ENCODE measurements around the gene QRICH2.

QRICH2 gene

DNA sequence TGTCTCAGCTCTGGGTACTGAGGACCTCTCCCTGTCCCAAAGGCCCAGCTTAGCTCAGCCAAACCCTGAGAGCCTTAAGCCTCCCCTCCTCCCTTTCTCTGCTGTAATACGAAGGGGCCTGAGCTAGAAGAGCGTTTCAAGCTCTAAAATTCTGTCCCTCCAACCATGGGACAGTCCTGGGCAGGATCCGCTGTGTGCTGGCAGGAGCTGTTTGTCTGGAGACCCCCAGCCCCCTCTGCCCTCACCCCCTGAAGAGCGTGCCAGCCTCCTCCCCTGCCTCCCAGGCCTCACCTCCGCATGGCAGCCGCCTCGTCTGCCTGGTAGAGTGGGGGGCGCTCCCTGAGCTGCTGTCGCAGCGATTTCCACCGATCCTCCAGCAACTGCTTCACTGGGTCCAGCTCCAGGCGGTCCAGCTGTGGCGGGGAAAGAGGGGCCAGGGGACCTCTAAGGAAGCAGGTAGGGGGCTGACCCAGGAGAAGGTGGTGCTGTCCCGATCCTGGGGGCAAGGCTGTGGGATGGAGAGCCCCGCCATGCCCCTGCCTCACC lies 28.3 kb downstream of the QRICH2 start:
- Histone ChIP-seq H3K36me3 (peaks cover 0 to 8% (median 0%) of the 10 kb centered on the region in 3 donors), H3K27me3 (no peaks in the 10 kb centered on the region), H3K9me3 (no peaks in the 10 kb centered on the region), H3K4me1 (peaks cover 0 to 5% (median 0%) of the 10 kb centered on the region in 4 donors), H3K4me3 (no peak overlapping the region), H3K27ac (no peak overlapping the region)
- intact Hi-C loops (cut with DNase I; ENCODE audit: low total_unique reads): loop anchor here (2.0 to 10.0 kb wide), 2 partner anchors 159 to 375 kb away; partner anchors contain the start of gene MRPL38
- TF ChIP-seq, protein P1, sequence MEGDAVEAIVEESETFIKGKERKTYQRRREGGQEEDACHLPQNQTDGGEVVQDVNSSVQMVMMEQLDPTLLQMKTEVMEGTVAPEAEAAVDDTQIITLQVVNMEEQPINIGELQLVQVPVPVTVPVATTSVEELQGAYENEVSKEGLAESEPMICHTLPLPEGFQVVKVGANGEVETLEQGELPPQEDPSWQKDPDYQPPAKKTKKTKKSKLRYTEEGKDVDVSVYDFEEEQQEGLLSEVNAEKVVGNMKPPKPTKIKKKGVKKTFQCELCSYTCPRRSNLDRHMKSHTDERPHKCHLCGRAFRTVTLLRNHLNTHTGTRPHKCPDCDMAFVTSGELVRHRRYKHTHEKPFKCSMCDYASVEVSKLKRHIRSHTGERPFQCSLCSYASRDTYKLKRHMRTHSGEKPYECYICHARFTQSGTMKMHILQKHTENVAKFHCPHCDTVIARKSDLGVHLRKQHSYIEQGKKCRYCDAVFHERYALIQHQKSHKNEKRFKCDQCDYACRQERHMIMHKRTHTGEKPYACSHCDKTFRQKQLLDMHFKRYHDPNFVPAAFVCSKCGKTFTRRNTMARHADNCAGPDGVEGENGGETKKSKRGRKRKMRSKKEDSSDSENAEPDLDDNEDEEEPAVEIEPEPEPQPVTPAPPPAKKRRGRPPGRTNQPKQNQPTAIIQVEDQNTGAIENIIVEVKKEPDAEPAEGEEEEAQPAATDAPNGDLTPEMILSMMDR (IDR thresholded peaks at IDR 0.05): no peak
- DNase-seq: no peak

DNA sequence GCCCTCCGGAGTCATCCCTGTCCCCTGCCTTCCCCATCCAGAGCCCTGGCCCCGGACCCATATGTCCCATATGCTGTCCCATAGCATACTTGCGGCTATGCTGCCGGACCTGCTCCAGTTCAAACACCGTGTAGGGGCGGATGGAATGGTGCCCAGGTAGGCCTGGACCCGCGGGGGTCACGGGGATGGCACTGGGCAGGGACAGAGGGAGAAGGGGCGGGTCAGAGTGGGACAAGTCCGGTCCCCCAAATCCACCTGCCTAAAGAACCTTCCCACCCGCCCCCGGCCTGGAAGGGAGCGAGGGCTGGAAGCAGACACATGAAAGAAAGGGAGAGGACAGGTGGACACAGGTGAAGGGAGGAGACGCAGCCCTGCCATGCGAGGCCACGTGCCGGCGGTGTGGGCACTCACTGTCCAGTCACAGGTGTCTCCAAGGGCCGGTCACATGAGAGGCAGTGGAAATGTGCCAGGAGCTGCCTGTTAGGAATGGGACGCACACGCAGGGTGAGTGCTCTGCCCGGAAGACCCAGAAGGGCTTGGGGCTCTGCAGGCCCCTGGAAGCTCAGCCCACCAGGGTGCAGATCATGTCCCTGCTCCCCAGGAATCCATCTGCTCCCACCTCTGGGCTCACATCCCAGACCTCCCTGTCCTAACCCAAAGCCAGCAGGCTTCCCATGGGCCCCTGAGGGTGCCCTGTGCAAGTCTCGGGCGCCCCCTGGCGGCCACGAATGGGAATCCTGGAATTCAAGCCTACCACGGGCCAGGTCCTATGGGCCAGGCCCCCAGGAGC lies 28.9 kb downstream of the QRICH2 start:
- Histone ChIP-seq H3K4me1 (peaks cover 0 to 5% (median 0%) of the 10 kb centered on the region in 4 donors), H3K36me3 (peaks cover 0 to 8% (median 0%) of the 10 kb centered on the region in 3 donors), H3K27me3 (no peaks in the 10 kb centered on the region), H3K27ac (no peak overlapping the region), H3K9me3 (no peaks in the 10 kb centered on the region), H3K4me3 (no peak overlapping the region)
- DNase-seq: peak; percentile 86 to 89
- intact Hi-C loops (cut with DNase I; ENCODE audit: low total_unique reads): loop anchor here (10.0 kb wide), 1 partner anchor 374 kb away; the partner anchor contains the start of gene MRPL38
- TF ChIP-seq, protein P1 (IDR thresholded peaks at IDR 0.05): peak; percentile 95 to 97

DNA sequence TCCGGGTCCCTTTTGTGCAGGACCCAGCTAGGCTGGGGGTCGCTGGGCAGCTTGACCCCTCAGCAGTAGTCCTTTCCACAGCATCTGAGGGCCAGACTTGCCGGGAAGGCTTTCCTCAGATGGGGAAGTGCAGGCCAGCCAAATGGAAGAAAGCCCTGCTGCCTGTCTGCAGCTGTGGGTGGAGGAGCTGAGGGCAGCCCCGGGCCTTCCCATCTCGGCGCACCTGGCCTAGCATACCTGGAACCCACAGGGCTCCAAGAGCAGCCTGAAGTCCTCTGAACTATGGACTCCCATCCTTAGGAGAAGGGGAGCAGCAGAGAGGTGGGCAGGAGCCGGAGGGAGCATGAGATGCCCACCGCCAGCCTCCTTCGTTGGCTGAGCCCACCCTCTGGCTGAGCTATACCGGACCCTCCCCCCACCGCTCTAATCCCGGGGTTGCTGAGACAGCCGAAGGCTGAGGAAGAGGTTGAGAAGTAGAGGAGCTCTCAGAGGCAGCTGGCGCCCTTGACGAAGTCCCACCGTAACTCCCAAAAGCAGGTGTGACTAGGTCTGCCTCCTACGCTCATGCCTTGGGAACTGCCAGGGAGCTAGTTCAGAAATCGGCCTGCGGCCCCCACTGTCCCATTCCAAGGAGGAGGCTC lies 29.7 kb downstream of the QRICH2 start:
- H3K4me3 ChIP-seq: no peak overlapping the region
- intact Hi-C loops (cut with DNase I; ENCODE audit: low total_unique reads): loop anchor here (10.0 kb wide), 1 partner anchor 374 kb away; the partner anchor contains the start of gene MRPL38
- H3K27ac ChIP-seq: no peak overlapping the region
- peaks cover 0 to 7% (median 0%) of the 10 kb centered on the region in 4 donors for H3K4me1 ChIP-seq
- H3K9me3 ChIP-seq: no peaks in the 10 kb centered on the region
- peaks cover 0 to 8% (median 0%) of the 10 kb centered on the region in 3 donors for H3K36me3 ChIP-seq
- no peak for DNase-seq
- no peaks in the 10 kb centered on the region for H3K27me3 ChIP-seq
- TF ChIP-seq, protein P1 (IDR thresholded peaks at IDR 0.05): no peak

DNA sequence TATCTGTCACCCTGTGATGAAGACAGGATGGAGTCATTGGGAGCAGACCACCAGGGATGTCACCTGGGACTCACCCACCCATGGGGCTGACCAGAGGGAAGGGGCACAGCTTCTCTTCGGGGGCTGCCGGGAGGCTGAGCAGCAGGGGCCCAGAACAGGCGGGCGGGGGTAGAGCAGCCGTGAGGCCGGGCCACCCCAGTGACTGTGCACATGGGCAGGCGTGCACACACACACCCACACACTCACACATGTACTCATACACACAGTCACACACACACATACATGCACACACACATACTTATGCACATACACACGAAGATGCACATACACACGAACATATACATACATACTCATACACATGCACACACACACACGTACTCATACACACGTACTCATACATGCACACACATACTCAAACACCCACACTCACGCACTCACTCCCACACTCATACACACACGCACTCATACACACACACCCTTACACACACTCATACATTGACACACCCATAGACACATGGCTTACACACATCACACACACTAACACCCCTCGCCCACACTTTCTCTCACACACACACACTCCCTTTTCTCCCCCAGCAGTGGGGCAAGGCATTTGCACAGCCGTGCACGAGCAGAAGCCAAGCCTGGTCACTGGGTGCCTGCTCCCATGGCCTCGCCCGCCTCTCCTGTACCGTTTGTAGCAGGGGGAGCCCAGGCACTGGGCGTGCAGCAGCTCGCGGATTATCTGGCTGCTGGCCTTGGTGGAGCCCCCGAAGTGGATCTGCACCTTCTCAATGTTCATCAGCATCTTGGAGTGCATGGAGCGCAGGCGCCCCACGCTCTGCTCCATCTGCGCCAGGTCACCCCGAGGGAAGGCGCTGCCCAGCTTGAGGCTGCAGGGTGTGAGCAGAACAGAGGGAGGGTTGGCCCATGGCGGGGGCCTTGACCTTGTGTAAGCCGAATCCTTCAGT lies 30.5 kb downstream of the QRICH2 start:
- no peak for DNase-seq
- H3K4me1 ChIP-seq: peaks cover 0 to 15% (median 1%) of the 10 kb centered on the region in 4 donors
- peaks cover 0 to 8% (median 0%) of the 10 kb centered on the region in 3 donors for H3K36me3 ChIP-seq
- H3K27ac ChIP-seq: no peak overlapping the region
- intact Hi-C loops (cut with DNase I; ENCODE audit: low total_unique reads): loop anchor here (10.0 kb wide), 1 partner anchor 373 kb away; the partner anchor contains the start of gene MRPL38
- no peaks in the 10 kb centered on the region for H3K9me3 ChIP-seq
- TF ChIP-seq, protein P1 (IDR thresholded peaks at IDR 0.05): no peak
- no peak overlapping the region for H3K4me3 ChIP-seq
- no peaks in the 10 kb centered on the region for H3K27me3 ChIP-seq

All from tibial artery (tissue), 4 donors.